DND-41 (cell line): ENCODE results near the gene RFESD.
"Not testable (repeated sequence)": the region's sequence is repeated elsewhere in the genome, so short reads cannot be mapped to it uniquely, and the experiment has no call there.

Experiments
- ATAC-seq: fragments of 200-7000 bp; cut with Tn5 transposase; 3 replicates; pipeline ENCODE4 v1.9.1; 2021; ENCODE audit warnings: low read depth; ENCODE audit not compliant: insufficient read depth
- DNase-seq: peaks from one replicate; pipeline ENCODE4 v3.0.0-alpha.2; 2020
- H2AFZ ChIP-seq: 2 replicates; pipeline ENCODE4 v1.6.0; 2012; ENCODE audit warnings: low read depth, low read length
- H3K27ac ChIP-seq: 2 replicates; pipeline ENCODE4 v1.5.1; 2012; ENCODE audit warnings: low read length, inconsistent platforms
- H3K27me3 ChIP-seq: fragments of 200-600 bp; sonication (generic); 2 replicates; pipeline ENCODE4 v1.6.0; 2012; ENCODE audit warnings: low read length, mild to moderate bottlenecking, inconsistent platforms; ENCODE audit not compliant: insufficient read depth, poor library complexity
- H3K36me3 ChIP-seq: 2 replicates; pipeline ENCODE4 v1.5.1; 2012; ENCODE audit warnings: low read length, inconsistent platforms; ENCODE audit not compliant: insufficient read depth
- H3K4me1 ChIP-seq: 2 replicates; pipeline ENCODE4 v1.5.1; 2012; ENCODE audit warnings: mild to moderate bottlenecking, low read length; ENCODE audit not compliant: insufficient read depth
- H3K4me2 ChIP-seq: 2 replicates; pipeline ENCODE4 v1.6.0; 2012; ENCODE audit warnings: mild to moderate bottlenecking, moderate library complexity, low read length, inconsistent platforms; ENCODE audit not compliant: insufficient read depth
- H3K4me3 ChIP-seq, 2 experiments: fragments of 200-600 bp in 1 of 2; shearing (Covaris generic) in 1 of 2; 2 replicates each; pipeline ENCODE4 v1.5.1; 2012 to 2016; ENCODE audit warnings: inconsistent platforms in 2 of 2, low read length in 2 of 2, mild to moderate bottlenecking in 2 of 2, low read depth in 1 of 2, moderate library complexity in 1 of 2
- H3K79me2 ChIP-seq: 2 replicates; pipeline ENCODE4 v1.6.0; 2012; ENCODE audit warnings: low read length, inconsistent platforms; ENCODE audit not compliant: insufficient read depth
- H3K9ac ChIP-seq: 2 replicates; pipeline ENCODE4 v1.6.0; 2012; ENCODE audit warnings: low read depth, mild to moderate bottlenecking, inconsistent platforms, low read length, moderate library complexity
- H3K9me3 ChIP-seq: 2 replicates; pipeline ENCODE4 v1.5.1; 2012; ENCODE audit warnings: low read length, moderate library complexity, mild to moderate bottlenecking, inconsistent platforms; ENCODE audit not compliant: insufficient read depth, severe bottlenecking
- H4K20me1 ChIP-seq: 2 replicates; pipeline ENCODE4 v1.6.0; 2012; ENCODE audit warnings: low read length; ENCODE audit not compliant: insufficient read depth
- EZH2 ChIP-seq: IDR thresholded peaks from 3 replicates; pipeline ENCODE4 v1.6.1; 2012; ENCODE audit warnings: borderline replicate concordance, low read depth, mild to moderate bottlenecking, moderate library complexity, low read length, inconsistent platforms; ENCODE audit not compliant: severe bottlenecking
- TF ChIP-seq, protein P1 (sequence below): IDR thresholded peaks from 2 replicates; pipeline ENCODE4 v1.5.1; 2012; ENCODE audit warnings: borderline replicate concordance, low read length, moderate library complexity, mild to moderate bottlenecking; ENCODE audit not compliant: poor library complexity, severe bottlenecking; ENCODE audit errors: extremely low read depth

The RFESD gene

DNA sequence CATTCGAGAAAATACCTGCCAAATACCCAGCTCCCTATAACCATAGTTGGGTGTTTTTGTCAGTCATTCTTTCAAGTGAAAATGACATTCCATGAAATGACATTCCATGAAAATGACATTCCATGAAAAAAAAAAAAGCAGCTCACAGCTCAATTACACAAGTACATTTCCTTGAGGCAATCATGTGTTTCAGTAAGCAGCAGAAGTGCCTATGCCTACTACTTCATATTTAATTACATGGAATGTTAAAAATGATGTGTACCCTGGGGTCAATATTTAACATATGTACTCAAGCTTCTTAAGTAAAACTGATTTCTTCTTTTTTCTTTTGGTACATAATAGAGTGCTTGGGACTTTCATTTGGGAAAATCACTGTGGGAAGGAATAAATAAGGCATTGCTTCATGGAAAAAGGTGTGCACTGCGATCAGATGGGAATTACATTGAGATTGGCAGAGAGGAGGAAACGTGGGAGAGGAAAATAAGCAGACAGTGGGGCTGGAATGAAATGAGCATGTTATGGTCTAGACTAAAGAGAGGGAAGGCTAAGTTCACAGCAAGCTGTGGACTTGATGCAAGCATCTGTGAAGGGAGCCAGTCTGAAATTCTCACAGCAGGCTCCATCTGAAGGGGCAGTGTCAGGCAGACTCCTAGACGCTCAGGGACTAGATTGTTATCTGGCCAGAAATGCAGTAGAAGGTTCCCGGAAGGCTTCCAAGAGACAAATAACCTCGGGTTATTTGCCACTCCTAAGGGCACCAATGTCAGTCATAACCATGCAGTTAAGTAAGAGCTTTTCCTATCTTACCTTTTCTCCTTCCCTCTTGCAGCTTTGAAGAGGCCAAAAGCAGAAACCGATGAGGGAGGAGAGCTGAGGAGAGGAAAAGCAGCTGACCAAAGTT, 51.5 kb downstream of the RFESD start:
- TF ChIP-seq EZH2, result no peak
- TF ChIP-seq, protein P1, sequence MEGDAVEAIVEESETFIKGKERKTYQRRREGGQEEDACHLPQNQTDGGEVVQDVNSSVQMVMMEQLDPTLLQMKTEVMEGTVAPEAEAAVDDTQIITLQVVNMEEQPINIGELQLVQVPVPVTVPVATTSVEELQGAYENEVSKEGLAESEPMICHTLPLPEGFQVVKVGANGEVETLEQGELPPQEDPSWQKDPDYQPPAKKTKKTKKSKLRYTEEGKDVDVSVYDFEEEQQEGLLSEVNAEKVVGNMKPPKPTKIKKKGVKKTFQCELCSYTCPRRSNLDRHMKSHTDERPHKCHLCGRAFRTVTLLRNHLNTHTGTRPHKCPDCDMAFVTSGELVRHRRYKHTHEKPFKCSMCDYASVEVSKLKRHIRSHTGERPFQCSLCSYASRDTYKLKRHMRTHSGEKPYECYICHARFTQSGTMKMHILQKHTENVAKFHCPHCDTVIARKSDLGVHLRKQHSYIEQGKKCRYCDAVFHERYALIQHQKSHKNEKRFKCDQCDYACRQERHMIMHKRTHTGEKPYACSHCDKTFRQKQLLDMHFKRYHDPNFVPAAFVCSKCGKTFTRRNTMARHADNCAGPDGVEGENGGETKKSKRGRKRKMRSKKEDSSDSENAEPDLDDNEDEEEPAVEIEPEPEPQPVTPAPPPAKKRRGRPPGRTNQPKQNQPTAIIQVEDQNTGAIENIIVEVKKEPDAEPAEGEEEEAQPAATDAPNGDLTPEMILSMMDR, result no peak
- H4K20me1 ChIP-seq, result no peaks in the 10 kb centered on the region
- H3K9me3 ChIP-seq, result no peaks in the 10 kb centered on the region
- no peak for DNase-seq
- no peak overlapping the region for H3K9ac ChIP-seq
- H3K4me2 ChIP-seq, result no peak overlapping the region
- H3K4me3 ChIP-seq, result no peak overlapping the region
- no peaks in the 10 kb centered on the region for H3K79me2 ChIP-seq
- H3K36me3 ChIP-seq, result no peaks in the 10 kb centered on the region
- no peak for ATAC-seq
- no peak overlapping the region for H3K27ac ChIP-seq
- no peaks in the 10 kb centered on the region for H3K27me3 ChIP-seq
- no peak overlapping the region for H2AFZ ChIP-seq
- H3K4me1 ChIP-seq, result no peaks in the 10 kb centered on the region

DNA sequence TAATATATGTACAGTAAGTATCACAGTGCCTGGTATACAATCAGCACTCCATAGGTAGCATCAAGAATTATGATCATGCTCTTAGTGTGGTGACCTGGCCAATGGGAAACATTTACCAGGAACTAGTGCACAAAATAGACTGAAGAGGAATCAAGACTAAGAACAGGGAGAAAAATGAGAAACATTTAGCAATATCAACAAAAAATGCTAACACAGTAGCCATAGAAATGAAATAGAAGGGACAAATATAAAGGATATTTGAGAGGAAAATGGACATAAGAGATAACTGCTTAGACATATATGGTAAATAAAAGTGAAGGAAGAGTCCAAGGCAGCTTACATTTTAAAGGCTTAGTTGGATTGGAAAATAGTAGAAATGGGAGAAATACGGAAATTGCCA, 52.8 kb downstream of the RFESD start:
- H3K4me2 ChIP-seq, result no peak overlapping the region
- no peaks in the 10 kb centered on the region for H3K36me3 ChIP-seq
- no peaks in the 10 kb centered on the region for H3K4me1 ChIP-seq
- no peaks in the 10 kb centered on the region for H3K79me2 ChIP-seq
- H3K9me3 ChIP-seq, result no peaks in the 10 kb centered on the region
- no peak overlapping the region for H2AFZ ChIP-seq
- TF ChIP-seq, protein P1, result no peak
- no peak for TF ChIP-seq EZH2
- no peak overlapping the region for H3K4me3 ChIP-seq
- H3K27me3 ChIP-seq, result no peaks in the 10 kb centered on the region
- no peaks in the 10 kb centered on the region for H4K20me1 ChIP-seq
- no peak overlapping the region for H3K27ac ChIP-seq
- no peak overlapping the region for H3K9ac ChIP-seq
- ATAC-seq (no peak), DNase-seq (no peak)

DNA sequence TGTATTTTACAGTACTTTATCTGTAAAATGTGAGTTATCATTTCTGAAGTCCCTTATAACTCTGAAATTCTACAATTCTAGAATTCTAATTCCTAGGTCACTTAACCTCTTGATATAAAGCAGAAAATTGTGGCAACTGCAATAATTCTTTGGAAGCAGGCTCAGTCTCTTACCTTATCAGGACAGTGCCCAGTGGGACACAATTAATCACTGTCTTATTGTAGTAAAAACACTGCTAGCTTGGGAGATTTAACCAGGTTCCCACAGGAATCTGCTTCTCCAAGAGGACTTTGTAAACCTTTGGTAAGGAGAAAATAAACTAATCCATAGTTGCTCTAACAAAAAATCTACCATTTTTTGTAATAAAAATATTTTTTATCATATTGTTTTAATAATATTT, 54.5 kb downstream of the RFESD start:
- Histone ChIP-seq H2AFZ (no peak overlapping the region), H3K4me3 (no peak overlapping the region), H3K4me2 (no peak overlapping the region), H3K27me3 (no peaks in the 10 kb centered on the region), H3K79me2 (no peaks in the 10 kb centered on the region), H3K36me3 (no peaks in the 10 kb centered on the region), H3K9ac (no peak overlapping the region), H3K9me3 (no peaks in the 10 kb centered on the region), H3K4me1 (no peaks in the 10 kb centered on the region), H3K27ac (no peak overlapping the region), H4K20me1 (no peaks in the 10 kb centered on the region)
- no peak for DNase-seq
- no peak for TF ChIP-seq EZH2
- no peak for ATAC-seq

DNA sequence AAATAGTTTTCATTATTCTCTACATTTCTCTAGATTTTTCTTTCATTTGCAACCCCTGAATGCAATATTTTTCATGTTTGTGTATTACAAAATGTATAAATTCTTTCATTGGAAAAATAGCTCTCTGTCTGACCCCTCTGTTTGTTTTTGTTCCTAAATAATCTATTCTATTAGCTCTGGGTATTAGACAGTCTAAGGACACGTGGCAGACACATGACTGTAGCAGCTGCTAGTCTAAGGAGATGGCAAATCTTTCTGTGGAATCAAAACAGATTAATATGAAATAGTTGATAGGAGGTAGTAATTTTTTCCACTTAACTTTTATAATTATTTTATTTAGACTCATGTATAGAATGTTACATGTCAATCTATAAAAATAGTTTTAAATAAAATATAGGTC, 57.6 kb downstream of the RFESD start:
- H2AFZ ChIP-seq, result no peak overlapping the region

DNA sequence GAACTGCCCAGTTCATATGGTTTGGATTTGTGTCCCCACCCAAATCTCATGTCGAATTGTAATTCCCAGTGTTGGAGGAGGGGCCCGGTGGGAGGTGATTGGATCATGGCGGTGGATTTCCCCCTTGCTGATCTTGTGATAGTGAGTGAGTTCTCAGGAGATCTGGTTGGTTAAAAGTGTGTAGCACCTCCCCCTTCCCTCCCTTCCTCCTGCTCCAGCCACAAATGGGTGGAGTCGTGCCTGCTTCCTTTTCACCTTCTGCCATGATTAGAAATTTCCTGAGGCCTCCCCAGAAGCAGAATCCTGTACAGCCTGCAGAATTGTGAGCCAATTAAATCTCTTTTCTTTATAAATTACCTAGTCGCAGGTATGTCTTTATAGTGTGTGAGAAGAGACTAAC, 59.6 kb downstream of the RFESD start:
- not testable (repeated sequence) for H3K27me3 ChIP-seq, H3K4me1 ChIP-seq, H3K79me2 ChIP-seq, H3K9ac ChIP-seq, H3K36me3 ChIP-seq, H4K20me1 ChIP-seq, DNase-seq, H3K27ac ChIP-seq, ATAC-seq, H3K4me2 ChIP-seq, H3K9me3 ChIP-seq, H2AFZ ChIP-seq, H3K4me3 ChIP-seq

More for the DNA sequence above, 57.6 kb downstream of the RFESD start:
- H3K4me3 ChIP-seq, result no peak overlapping the region
- H3K4me2 ChIP-seq, result no peak overlapping the region
- no peaks in the 10 kb centered on the region for H3K79me2 ChIP-seq
- H3K9ac ChIP-seq, result no peak overlapping the region
- ATAC-seq (no peak), DNase-seq (no peak)
- H3K27me3 ChIP-seq, result no peaks in the 10 kb centered on the region
- no peaks in the 10 kb centered on the region for H4K20me1 ChIP-seq
- no peaks in the 10 kb centered on the region for H3K4me1 ChIP-seq
- H3K36me3 ChIP-seq, result no peaks in the 10 kb centered on the region
- H3K9me3 ChIP-seq, result no peaks in the 10 kb centered on the region
- H3K27ac ChIP-seq, result no peak overlapping the region
- TF ChIP-seq, protein P1, result no peak
- no peak for TF ChIP-seq EZH2
